ENCODE data around the gene NCEH1.

The NCEH1 gene

GRCh38 chr3:172646439-172647015 lies 64.3 kb downstream of the NCEH1 start:
- no peak for DNase-seq (ENCODE audit: low read depth)

DNA sequence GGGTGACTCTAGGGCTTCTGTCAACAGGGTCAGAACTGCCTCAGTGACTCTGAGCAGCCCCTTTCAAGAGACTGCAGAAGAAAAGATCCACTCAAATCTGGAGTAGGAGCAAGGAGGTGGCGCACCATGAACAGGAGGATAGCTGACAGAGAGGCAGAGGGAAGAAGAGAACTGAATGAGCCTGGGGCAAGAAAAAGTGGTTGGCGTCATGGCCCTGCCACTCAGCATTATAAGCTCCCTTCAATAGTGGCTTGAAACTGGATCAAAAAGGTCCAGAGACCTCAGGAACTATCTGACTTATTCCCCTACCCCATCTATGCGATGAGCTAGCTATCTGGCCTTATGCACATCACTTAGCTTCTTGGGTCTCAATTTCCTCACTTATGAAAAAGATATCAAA lies 66.6 kb downstream of the NCEH1 start:
- DNase-seq (ENCODE audit: low read depth), result no peak

DNA sequence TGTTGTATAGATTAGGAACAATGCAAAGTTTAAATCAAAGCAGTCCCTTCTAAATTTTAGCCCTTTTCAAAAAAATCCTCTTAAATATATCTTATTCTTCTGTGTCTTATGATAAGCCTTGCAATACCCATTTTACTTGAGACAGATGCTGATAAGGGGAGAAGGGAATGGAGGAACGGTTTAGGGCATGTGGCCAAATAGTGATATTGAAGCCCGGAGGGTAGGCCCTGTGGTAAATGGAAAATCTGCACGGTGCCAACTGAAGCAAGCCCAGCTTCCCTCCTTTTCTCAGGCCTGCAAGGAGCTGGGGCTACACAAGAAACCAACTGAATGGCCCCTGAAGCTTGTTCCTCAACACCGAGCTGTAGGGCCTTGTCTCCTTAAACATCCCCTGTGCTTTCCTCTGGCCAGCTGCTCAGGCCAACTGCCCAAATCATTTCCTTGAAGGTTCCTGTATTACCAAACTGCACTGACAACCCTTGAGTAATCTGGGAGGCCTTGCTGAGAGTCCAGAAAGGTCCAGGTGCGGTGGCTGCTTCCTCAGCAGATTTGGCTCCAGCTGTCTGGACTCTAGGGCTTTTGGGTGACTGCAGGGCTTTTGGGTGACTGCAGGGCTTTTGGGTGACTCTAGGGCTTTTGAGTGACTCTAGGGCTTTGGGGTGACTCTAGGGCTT lies 67.2 kb downstream of the NCEH1 start:
- DNase-seq (ENCODE audit: low read depth), result no peak

- no peak for DNase-seq (ENCODE audit: low read depth)
Measured at GRCh38 chr3:172641291-172641690, 69.6 kb downstream of the NCEH1 start.

- DNase-seq (ENCODE audit: low read depth), result no peak
Measured at GRCh38 chr3:172640751-172641150, 70.1 kb downstream of the NCEH1 start.

DNA sequence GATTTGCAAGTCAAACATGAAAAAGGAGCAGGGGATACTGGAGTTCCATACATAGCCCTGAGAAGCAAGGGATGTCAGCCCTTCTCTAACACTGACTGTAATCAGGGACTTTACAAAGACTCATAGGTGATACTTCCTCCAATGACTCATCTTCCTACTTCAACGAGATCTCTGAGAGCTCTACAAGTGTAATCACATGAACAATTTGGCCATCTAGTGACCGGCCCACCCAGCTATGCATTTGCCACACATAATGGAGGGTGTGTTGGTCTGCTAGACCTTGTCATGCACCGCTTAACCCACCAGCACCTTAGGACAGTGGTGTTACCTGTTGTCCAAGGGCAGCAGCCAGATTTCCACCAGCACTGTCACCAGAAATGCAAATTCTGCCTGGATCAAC lies 75.3 kb downstream of the NCEH1 start:
- DNase-seq (ENCODE audit: low read depth), result no peak

DNA sequence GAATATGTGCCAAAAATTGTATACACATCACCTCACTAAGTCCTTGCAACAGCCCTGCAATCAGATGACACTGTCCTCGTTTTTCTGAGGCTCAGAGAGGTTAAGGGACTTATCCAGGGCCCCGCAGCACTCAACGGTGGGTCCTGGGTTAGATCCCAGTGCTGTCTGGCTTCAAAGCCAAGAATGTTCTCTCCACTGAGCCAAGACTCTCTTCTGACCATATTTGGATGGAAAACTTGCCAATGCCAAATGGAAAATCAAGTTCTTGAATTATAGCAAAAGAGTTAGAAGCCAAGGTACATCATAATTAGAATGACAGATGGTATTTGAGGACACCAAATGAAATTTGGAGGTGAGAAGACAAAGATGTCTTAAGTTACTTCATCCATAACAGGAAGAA lies 75.9 kb downstream of the NCEH1 start:
- DNase-seq (ENCODE audit: low read depth), result no peak

GRCh38 chr3:172630316-172630715 lies 80.6 kb downstream of the NCEH1 start:
- DNase-seq (ENCODE audit: low read depth), result no peak

DNA sequence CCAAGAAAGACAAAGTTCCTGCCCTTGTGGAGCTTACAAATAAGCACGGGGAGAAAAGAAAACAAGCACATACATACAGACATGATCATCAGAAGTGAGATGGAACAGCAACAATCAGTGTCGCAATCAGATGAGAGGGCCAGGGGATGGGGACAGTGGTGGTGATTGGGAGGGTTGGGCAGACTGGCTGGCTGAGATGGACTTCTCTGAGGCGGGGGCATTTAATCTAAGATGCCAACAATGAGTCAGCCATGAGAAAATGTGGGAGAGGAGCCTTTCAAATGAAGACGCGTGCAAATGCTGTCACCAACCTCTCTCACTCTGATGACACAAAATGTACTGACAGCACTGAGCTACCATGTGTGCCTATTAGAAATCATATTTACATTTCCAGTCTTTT lies 81.4 kb downstream of the NCEH1 start:
- DNase-seq (ENCODE audit: low read depth), result no peak

DNA sequence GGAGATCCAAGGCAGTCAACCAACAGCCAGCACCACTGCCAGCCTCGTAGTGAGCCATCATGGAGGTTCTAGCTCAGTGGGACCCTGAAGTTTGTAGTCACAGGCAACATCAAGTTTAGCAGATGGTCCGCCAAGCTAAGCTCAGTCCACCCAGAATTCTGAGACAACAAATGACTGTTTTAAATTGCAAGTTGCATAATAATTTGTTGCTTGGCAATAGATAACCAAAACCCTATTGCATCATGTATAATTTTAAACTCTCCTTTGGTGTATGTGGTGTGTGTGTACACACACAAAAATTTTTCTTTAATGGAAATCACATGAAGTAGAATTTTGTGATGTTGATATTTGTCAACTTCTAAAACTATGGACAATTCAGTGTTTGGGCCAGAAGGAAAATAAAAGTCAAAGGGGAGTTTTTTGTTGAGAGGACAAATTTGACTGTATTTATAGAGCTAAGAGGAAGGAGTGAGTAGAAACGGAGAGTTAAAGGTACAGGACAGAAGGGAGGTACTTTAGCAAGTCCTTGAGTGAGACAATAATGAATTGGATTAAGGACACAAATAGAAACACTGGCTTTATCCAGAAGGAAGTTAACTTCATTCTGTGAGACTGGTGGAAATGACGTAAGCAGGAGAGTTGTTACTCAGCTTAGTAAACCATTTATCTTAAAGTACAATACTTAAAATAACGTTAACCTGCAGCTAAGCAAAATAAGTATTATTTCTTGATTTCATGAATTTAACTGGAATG lies 83.6 kb downstream of the NCEH1 start:
- peak; percentile 65 for DNase-seq (ENCODE audit: low read depth)

DNA sequence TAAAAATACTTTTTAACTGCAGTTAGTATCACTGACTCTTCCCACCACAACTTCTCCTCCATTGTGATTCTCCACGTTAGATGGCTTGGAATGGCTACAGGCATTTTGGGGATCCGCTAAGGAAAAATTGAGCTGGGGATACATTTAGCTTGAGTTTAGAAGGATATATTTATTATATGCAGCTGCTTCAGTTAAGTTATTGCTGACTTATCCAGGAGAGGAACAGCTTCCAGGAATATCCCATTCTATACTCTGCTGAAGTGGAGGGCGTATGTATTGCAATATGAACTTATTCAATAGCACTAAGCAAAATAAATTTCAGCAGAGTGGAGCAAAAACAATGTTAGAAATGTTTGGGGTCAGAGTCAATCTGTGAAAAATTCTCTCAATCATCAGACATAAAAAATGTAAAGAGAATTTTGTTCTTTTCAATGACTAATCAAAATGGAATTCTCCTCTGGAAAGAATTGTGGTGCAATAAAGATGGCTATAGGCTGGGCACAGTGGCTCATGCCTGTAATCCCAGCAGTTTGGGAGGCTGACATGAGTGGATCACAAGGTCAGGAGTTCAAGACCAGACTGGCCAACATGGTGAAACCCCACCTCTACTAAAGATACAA lies 84.7 kb downstream of the NCEH1 start:
- no peak for DNase-seq (ENCODE audit: low read depth)

- no peak for DNase-seq (ENCODE audit: low read depth)
Measured at GRCh38 chr3:172625404-172625803, 85.5 kb downstream of the NCEH1 start.

- DNase-seq (ENCODE audit: low read depth), result no peak
Measured at GRCh38 chr3:172624999-172625398, 85.9 kb downstream of the NCEH1 start.

- DNase-seq (ENCODE audit: low read depth), result no peak
Measured at GRCh38 chr3:172622916-172623700, 87.8 kb downstream of the NCEH1 start.

DNA sequence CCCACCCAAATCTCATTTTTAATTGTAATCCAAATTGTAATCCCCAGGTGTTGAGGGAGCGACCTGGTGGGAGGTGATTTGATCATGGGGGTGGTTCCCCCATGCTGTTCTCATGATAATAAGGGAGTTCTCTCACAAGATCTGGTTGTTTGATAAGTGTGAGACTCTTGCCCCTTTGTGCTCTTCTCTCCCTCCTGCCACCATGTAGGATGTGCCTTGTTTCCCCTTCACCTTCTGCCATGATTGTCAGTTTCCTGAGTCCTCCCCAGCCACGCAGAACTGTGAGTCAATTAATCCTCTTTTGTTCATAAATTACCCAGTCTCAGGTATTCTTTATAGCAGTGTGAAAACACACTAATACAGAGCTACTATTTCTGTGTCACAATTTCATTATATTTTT lies 88.7 kb downstream of the NCEH1 start:
- no peak for DNase-seq (ENCODE audit: low read depth)

GRCh38 chr3:172617976-172618375 lies 92.9 kb downstream of the NCEH1 start:
- DNase-seq (ENCODE audit: low read depth), result no peak

DNA sequence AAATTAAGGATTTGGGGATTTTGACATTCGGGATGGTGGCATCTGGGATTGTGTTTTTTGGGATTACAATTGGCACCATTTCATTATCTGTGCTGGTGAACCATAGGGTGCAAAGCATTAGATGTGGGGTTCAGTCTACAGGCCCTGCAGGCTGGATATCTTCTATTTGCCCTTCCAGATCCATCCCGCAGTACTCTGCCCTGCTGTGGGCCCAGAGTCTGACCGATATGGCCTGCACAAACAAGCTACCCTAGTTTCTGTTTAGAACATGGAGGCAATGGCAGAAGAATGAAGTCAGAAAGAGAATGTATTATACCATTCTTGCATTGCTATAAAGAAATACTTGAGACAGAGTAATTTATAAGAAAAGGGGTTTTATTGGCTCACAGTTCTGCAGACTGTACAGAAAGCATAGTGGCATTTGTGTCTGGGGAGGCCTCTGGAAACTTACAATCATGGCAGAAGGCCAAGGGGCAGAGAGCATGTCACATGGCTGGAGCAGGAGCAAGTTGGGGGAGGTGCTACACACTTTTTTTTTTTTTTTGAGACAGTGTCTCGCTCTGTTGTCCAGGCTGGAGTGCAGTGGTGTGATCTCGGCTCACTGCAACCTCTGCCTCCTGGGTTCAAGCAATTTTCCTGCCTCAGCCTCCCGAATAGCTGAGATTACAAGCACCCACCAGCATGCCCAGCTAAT lies 93.7 kb downstream of the NCEH1 start:
- no peak for DNase-seq (ENCODE audit: low read depth)

- no peak for DNase-seq (ENCODE audit: low read depth)
Measured at GRCh38 chr3:172616031-172616461, 94.8 kb downstream of the NCEH1 start.

DNA sequence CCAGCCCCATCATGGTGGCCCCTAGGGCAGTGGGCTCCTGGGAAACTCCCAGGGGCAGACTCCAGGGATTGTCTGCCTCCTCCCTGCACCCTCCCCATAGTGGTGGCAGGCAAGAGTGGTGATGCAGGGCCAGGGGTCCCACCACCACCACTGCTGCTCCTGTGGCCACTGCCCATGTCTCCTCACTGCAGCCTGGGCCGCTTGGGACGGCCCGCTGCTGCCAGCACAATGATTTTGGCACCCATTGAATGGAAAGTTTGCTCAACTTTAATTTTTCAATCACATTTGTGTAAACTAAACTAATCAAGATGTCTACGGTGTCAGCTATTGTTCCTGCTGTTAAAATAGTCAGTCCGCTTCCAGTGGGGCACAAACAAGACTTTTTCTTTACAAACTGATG lies 95.6 kb downstream of the NCEH1 start:
- DNase-seq (ENCODE audit: low read depth), result no peak

GRCh38 chr3:172614340-172615274 lies 96.3 kb downstream of the NCEH1 start:
- DNase-seq (ENCODE audit: low read depth), result no peak
